ENCODE results near the gene SCMH1. TPM values are rescaled to one million over a fixed set of nuclear protein-coding genes. Genes with fewer than 3 reads are reported as not detected.
A peak's percentile ranks its signal among the peaks of the same experiment; 100 is the strongest.
"Not testable (repeated sequence)": the region's sequence is repeated elsewhere in the genome, so short reads cannot be mapped to it uniquely, and the experiment has no call there.

SCMH1 gene
- total RNA-seq, 1 donor from 2014 or later: 51.3 TPM

DNA sequence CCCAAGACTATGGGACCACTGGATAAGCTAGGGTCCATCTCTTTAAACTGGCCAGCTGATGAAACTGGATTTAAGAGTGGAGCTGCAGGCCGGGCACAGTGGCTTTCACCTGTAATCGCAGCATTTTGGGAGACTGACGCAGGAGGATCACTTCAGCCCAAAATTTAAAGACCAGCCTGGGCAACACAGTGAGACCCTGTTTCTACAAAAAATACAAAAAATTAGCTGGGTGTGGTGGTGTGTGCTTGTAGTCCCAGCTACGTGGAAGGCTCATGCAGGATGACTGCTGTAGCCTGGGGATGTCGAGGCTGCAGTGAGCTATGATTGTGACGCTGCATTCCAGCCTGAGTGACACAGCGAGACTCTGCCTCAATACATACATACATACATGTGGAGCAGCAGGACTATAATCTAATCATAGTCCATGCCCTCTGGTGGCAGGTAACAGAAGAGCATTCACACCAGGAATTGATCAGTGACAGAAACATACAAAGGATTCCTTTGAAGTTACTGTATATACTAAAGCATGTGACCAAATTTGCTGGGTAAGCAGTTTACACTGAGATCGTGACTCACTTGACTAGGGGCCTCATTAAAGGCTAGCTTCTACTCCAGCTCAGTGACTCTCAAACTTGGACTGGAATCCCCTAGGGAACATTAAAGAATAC is 119.1 kb downstream of the SCMH1 start:
- H3K27ac Mint-ChIP-seq (ENCODE audit: unreplicated experiment): no peak overlapping the region

DNA sequence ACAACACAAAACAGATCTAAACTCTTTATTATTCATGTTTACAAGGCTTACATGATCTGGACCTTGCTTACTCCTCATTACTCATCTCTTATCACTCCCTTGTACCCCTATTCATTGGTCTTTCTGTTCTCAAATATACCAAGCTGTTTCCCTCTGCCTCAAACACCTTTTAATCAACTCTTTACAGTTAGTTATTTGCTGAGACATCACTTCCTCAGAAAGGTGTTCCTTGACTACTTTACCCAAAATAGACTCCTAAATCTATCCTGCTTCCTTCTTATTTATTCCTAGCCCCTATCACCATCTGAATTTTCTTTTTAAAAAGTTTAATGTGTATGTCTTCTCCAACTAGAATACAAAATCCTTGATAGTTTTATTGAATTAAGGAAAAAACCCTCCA is 120.0 kb downstream of the SCMH1 start:
- Mint-ChIP-seq H3K27me3 (ENCODE audit: unreplicated experiment) (no peaks in the 10 kb centered on the region), H3K36me3 (ENCODE audit: low read depth, unreplicated experiment) (peaks cover 6% of the 10 kb centered on the region), H3K9me3 (ENCODE audit: unreplicated experiment) (no peaks in the 10 kb centered on the region), H3K4me3 (ENCODE audit: unreplicated experiment) (no peak overlapping the region), H3K4me1 (ENCODE audit: unreplicated experiment) (peaks cover 22% of the 10 kb centered on the region), H3K27ac (ENCODE audit: unreplicated experiment) (no peak overlapping the region)
- DNase-seq (ENCODE audit: low spot score): no peak
- TF ChIP-seq, protein P1, sequence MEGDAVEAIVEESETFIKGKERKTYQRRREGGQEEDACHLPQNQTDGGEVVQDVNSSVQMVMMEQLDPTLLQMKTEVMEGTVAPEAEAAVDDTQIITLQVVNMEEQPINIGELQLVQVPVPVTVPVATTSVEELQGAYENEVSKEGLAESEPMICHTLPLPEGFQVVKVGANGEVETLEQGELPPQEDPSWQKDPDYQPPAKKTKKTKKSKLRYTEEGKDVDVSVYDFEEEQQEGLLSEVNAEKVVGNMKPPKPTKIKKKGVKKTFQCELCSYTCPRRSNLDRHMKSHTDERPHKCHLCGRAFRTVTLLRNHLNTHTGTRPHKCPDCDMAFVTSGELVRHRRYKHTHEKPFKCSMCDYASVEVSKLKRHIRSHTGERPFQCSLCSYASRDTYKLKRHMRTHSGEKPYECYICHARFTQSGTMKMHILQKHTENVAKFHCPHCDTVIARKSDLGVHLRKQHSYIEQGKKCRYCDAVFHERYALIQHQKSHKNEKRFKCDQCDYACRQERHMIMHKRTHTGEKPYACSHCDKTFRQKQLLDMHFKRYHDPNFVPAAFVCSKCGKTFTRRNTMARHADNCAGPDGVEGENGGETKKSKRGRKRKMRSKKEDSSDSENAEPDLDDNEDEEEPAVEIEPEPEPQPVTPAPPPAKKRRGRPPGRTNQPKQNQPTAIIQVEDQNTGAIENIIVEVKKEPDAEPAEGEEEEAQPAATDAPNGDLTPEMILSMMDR (IDR thresholded peaks at IDR 0.05; ENCODE audit: unreplicated experiment): no peak

More for the DNA sequence above, 119.1 kb downstream of the SCMH1 start:
- TF ChIP-seq, protein P1 (IDR thresholded peaks at IDR 0.05; ENCODE audit: unreplicated experiment): peak; percentile 52
- DNase-seq (ENCODE audit: low spot score): peak; percentile 24
- Mint-ChIP-seq H3K4me3 (ENCODE audit: unreplicated experiment) (no peak overlapping the region), H3K27me3 (ENCODE audit: unreplicated experiment) (no peaks in the 10 kb centered on the region), H3K36me3 (ENCODE audit: low read depth, unreplicated experiment) (peaks cover under 1% of the 10 kb centered on the region), H3K9me3 (ENCODE audit: unreplicated experiment) (no peaks in the 10 kb centered on the region), H3K4me1 (ENCODE audit: unreplicated experiment) (peaks cover 28% of the 10 kb centered on the region)

DNA sequence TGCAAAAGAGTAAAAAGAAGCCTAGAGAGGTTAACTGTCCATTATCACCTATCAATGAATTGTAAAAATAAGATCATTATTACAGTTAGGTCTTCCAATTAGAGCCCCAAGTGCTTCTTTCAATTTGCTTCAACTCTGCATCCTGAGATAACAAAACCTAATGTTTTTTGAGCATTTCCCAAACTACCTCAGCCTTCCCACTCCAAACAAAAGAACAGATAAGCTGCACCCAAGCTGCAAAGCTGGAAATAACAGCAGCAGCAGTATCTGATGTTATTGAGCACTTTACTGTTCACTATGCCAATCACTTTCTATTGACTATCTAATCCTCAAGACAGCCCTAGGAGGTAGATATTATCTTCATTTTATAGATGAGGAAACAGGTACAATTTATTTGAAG is 123.5 kb downstream of the SCMH1 start:
- peak overlapping the region; percentile 67 for H3K27ac Mint-ChIP-seq (ENCODE audit: unreplicated experiment)
- TF ChIP-seq, protein P1 (IDR thresholded peaks at IDR 0.05; ENCODE audit: unreplicated experiment): no peak
- H3K4me1 Mint-ChIP-seq (ENCODE audit: unreplicated experiment): peaks cover 21% of the 10 kb centered on the region
- H3K36me3 Mint-ChIP-seq (ENCODE audit: low read depth, unreplicated experiment): peaks cover 10% of the 10 kb centered on the region
- no peak overlapping the region for H3K4me3 Mint-ChIP-seq (ENCODE audit: unreplicated experiment)
- H3K9me3 Mint-ChIP-seq (ENCODE audit: unreplicated experiment): no peaks in the 10 kb centered on the region
- no peaks in the 10 kb centered on the region for H3K27me3 Mint-ChIP-seq (ENCODE audit: unreplicated experiment)
- DNase-seq (ENCODE audit: low spot score): no peak

DNA sequence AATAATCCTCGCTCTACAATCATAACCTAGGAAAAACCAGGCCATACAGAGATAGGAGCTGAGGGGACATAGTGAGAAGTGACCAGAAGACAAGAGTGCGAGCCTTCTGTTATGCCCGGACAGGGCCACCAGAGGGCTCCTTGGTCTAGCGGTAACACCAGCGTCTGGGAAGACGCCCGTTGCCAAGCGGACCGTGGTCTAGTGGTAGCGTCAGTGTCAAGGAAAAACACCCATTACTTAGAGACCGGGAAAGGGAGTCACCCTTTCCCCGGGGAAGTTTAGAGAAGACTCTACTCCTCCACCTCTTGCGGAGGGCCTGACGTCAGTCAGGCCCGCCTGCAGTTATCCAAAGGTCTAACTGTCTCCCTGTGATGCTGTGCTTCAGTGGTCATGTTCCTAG is 124.9 kb downstream of the SCMH1 start:
- not testable (repeated sequence) for H3K27ac Mint-ChIP-seq (ENCODE audit: unreplicated experiment); H3K36me3 Mint-ChIP-seq (ENCODE audit: low read depth, unreplicated experiment); H3K4me3 Mint-ChIP-seq (ENCODE audit: unreplicated experiment); H3K27me3 Mint-ChIP-seq (ENCODE audit: unreplicated experiment); H3K9me3 Mint-ChIP-seq (ENCODE audit: unreplicated experiment); DNase-seq (ENCODE audit: low spot score)
- H3K4me1 Mint-ChIP-seq (ENCODE audit: unreplicated experiment): peaks cover 18% of the 10 kb centered on the region

DNA sequence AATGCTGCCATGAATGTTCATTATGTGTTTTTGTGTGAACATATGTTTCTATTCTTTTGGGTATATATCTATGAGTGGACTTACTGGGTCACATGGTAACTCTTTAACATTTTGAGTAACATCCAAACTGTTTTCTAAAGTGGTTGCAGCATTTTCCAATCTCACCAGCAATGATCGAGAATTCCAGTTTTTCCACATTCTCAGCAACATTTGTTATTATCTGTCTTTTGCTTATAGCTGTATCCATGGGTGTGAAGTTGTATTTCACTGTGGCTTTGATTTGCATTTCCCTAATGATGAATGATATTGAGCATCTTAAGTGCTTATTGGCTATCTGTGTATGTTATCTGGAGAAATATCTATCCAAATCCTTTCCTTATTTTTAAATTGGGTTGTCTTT is 131.4 kb downstream of the SCMH1 start:
- no peaks in the 10 kb centered on the region for H3K27me3 Mint-ChIP-seq (ENCODE audit: unreplicated experiment)
- TF ChIP-seq, protein P1 (IDR thresholded peaks at IDR 0.05; ENCODE audit: unreplicated experiment): no peak
- H3K27ac Mint-ChIP-seq (ENCODE audit: unreplicated experiment): no peak overlapping the region
- peaks cover 18% of the 10 kb centered on the region for H3K36me3 Mint-ChIP-seq (ENCODE audit: low read depth, unreplicated experiment)
- H3K4me3 Mint-ChIP-seq (ENCODE audit: unreplicated experiment): no peak overlapping the region
- peaks cover 3% of the 10 kb centered on the region for H3K4me1 Mint-ChIP-seq (ENCODE audit: unreplicated experiment)
- no peaks in the 10 kb centered on the region for H3K9me3 Mint-ChIP-seq (ENCODE audit: unreplicated experiment)
- no peak for DNase-seq (ENCODE audit: low spot score)

Data from endothelial cell (in vitro differentiated cells).